ENCODE results near the gene SHMT2. TPM values are rescaled to one million over a fixed set of nuclear protein-coding genes. Genes with fewer than 3 reads are reported as not detected.

Gene SHMT2
- total and polyA plus RNA-seq, 2 of the 13 experiments (the other 11 are each of a cell fraction or from before 2014, with no cell fraction given): 181 to 393 TPM

DNA sequence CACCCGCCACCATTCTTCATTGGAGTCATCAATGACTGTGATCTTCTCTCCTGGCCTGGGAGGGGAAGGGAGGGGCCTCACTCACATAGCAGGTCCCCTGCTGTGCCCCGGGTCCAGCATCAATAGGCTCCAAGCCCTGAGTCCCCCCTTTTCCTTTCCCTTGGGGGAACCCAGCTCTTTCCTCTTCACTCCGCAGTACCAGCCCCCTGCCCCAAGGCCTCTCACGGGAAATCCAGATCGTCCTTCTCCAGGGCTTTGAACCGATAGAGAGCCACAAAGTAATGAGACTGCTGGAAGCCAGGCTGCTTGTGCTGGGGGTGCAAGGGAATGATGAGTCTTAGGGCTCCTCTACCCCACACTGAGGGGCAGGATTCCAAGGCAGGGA is 14.8 kb downstream of the SHMT2 start (continued):
- TF ChIP-seq, protein P1, sequence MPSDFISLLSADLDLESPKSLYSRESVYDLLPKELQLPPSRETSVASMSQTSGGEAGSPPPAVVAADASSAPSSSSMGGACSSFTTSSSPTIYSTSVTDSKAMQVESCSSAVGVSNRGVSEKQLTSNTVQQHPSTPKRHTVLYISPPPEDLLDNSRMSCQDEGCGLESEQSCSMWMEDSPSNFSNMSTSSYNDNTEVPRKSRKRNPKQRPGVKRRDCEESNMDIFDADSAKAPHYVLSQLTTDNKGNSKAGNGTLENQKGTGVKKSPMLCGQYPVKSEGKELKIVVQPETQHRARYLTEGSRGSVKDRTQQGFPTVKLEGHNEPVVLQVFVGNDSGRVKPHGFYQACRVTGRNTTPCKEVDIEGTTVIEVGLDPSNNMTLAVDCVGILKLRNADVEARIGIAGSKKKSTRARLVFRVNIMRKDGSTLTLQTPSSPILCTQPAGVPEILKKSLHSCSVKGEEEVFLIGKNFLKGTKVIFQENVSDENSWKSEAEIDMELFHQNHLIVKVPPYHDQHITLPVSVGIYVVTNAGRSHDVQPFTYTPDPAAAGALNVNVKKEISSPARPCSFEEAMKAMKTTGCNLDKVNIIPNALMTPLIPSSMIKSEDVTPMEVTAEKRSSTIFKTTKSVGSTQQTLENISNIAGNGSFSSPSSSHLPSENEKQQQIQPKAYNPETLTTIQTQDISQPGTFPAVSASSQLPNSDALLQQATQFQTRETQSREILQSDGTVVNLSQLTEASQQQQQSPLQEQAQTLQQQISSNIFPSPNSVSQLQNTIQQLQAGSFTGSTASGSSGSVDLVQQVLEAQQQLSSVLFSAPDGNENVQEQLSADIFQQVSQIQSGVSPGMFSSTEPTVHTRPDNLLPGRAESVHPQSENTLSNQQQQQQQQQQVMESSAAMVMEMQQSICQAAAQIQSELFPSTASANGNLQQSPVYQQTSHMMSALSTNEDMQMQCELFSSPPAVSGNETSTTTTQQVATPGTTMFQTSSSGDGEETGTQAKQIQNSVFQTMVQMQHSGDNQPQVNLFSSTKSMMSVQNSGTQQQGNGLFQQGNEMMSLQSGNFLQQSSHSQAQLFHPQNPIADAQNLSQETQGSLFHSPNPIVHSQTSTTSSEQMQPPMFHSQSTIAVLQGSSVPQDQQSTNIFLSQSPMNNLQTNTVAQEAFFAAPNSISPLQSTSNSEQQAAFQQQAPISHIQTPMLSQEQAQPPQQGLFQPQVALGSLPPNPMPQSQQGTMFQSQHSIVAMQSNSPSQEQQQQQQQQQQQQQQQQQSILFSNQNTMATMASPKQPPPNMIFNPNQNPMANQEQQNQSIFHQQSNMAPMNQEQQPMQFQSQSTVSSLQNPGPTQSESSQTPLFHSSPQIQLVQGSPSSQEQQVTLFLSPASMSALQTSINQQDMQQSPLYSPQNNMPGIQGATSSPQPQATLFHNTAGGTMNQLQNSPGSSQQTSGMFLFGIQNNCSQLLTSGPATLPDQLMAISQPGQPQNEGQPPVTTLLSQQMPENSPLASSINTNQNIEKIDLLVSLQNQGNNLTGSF (CRISPR knock-in tag; IDR thresholded peaks at IDR 0.05): no peak
- no peak for TF ChIP-seq ZNF672 (CRISPR knock-in tag; IDR thresholded peaks at IDR 0.05)
- TF ChIP-seq ZNF615 (CRISPR knock-in tag; IDR thresholded peaks at IDR 0.05; ENCODE audit: borderline replicate concordance): no peak
- no peak for TF ChIP-seq NFE2L1 (CRISPR knock-in tag; IDR thresholded peaks at IDR 0.05; ENCODE audit: borderline replicate concordance)
- no peak for TF ChIP-seq FLYWCH1 (CRISPR knock-in tag; IDR thresholded peaks at IDR 0.05)
- no peak for TF ChIP-seq ZFAT (CRISPR knock-in tag; conservative IDR thresholded peaks at IDR 0.05)
- TF ChIP-seq THYN1 (CRISPR knock-in tag; IDR thresholded peaks at IDR 0.05; ENCODE audit: borderline replicate concordance, low read depth): no peak
- TF ChIP-seq, protein P2, sequence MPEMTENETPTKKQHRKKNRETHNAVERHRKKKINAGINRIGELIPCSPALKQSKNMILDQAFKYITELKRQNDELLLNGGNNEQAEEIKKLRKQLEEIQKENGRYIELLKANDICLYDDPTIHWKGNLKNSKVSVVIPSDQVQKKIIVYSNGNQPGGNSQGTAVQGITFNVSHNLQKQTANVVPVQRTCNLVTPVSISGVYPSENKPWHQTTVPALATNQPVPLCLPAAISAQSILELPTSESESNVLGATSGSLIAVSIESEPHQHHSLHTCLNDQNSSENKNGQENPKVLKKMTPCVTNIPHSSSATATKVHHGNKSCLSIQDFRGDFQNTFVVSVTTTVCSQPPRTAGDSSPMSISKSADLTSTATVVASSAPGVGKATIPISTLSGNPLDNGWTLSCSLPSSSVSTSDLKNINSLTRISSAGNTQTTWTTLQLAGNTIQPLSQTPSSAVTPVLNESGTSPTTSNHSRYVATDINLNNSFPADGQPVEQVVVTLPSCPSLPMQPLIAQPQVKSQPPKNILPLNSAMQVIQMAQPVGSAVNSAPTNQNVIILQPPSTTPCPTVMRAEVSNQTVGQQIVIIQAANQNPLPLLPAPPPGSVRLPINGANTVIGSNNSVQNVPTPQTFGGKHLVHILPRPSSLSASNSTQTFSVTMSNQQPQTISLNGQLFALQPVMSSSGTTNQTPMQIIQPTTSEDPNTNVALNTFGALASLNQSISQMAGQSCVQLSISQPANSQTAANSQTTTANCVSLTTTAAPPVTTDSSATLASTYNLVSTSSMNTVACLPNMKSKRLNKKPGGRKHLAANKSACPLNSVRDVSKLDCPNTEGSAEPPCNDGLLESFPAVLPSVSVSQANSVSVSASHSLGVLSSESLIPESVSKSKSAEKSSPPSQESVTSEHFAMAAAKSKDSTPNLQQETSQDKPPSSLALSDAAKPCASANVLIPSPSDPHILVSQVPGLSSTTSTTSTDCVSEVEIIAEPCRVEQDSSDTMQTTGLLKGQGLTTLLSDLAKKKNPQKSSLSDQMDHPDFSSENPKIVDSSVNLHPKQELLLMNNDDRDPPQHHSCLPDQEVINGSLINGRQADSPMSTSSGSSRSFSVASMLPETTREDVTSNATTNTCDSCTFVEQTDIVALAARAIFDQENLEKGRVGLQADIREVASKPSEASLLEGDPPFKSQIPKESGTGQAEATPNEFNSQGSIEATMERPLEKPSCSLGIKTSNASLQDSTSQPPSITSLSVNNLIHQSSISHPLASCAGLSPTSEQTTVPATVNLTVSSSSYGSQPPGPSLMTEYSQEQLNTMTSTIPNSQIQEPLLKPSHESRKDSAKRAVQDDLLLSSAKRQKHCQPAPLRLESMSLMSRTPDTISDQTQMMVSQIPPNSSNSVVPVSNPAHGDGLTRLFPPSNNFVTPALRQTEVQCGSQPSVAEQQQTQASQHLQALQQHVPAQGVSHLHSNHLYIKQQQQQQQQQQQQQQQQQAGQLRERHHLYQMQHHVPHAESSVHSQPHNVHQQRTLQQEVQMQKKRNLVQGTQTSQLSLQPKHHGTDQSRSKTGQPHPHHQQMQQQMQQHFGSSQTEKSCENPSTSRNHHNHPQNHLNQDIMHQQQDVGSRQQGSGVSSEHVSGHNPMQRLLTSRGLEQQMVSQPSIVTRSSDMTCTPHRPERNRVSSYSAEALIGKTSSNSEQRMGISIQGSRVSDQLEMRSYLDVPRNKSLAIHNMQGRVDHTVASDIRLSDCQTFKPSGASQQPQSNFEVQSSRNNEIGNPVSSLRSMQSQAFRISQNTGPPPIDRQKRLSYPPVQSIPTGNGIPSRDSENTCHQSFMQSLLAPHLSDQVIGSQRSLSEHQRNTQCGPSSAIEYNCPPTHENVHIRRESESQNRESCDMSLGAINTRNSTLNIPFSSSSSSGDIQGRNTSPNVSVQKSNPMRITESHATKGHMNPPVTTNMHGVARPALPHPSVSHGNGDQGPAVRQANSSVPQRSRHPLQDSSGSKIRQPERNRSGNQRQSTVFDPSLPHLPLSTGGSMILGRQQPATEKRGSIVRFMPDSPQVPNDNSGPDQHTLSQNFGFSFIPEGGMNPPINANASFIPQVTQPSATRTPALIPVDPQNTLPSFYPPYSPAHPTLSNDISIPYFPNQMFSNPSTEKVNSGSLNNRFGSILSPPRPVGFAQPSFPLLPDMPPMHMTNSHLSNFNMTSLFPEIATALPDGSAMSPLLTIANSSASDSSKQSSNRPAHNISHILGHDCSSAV (CRISPR knock-in tag; IDR thresholded peaks at IDR 0.05; ENCODE audit: borderline replicate concordance): no peak

Data from HepG2 (cell line).